ENCODE results near the gene WSB1. TPM values are rescaled to one million over a fixed set of nuclear protein-coding genes. Genes with fewer than 3 reads are reported as not detected.
A peak's percentile ranks its signal among the peaks of the same experiment; 100 is the strongest.

The WSB1 gene
- total and polyA plus RNA-seq, 2 experiments from 2014 or later, result 101 to 108 TPM

GRCh38 chr17:27353461-27354050 lies 59.6 kb downstream of the WSB1 start:
- no peaks in the 10 kb centered on the region for H3K9me3 Mint-ChIP-seq
- no peaks in the 10 kb centered on the region for H3K36me3 ChIP-seq (ENCODE audit: insufficient read depth)
- TF ChIP-seq POLR2AphosphoS5 (IDR thresholded peaks at IDR 0.05; ENCODE audit: low read depth) (peak; percentile 60; the same call in 1 of the 2 replicates), CREB1 (CRISPR knock-in tag; IDR thresholded peaks at IDR 0.05; ENCODE audit: low read depth) (peak; percentile 83), CTCF (conservative IDR thresholded peaks at IDR 0.05; ENCODE audit: low read depth in 2 of 2) (peak; percentile 70), ETS1 (IDR thresholded peaks at IDR 0.05) (no peak), STAT1 (IDR thresholded peaks at IDR 0.05; ENCODE audit: unreplicated experiment) (no peak)
- ATAC-seq (peak; percentile 76), DNase-seq (ENCODE audit: low spot score) (peak; percentile 92)
- no peaks in the 10 kb centered on the region for H4K20me1 ChIP-seq (replicated peaks; ENCODE audit: insufficient read depth)
- peaks cover 9% of the 10 kb centered on the region for H3K4me1 Mint-ChIP-seq
- peaks cover 2% of the 10 kb centered on the region for H3K27me3 Mint-ChIP-seq (ENCODE audit: insufficient read depth, low read depth, poor library complexity)
- peaks cover 9% of the 10 kb centered on the region for H3F3A ChIP-seq (replicated peaks; ENCODE audit: low read depth)
- no peaks in the 10 kb centered on the region for H3K27me3 ChIP-seq (ENCODE audit: insufficient read depth)
- H3K4me3 ChIP-seq, result peak overlapping the region; percentile 66
- H3K4me2 ChIP-seq, result peak overlapping the region; percentile 93
- peaks cover 5% of the 10 kb centered on the region; the same call in 1 of the 2 replicates for H3K4me1 ChIP-seq (ENCODE audit: insufficient read depth)
- peaks cover 14% of the 10 kb centered on the region for H3K36me3 Mint-ChIP-seq (ENCODE audit: low read depth)
- 0 out of 2 replicates have a peak overlapping the region, but pooled peaks have one; percentile 53 for H3K27ac ChIP-seq (ENCODE audit: low read depth)
- H3K9me2 ChIP-seq (ENCODE audit: insufficient read depth), result no peaks in the 10 kb centered on the region
- peak overlapping the region; percentile 100 for H2AFZ ChIP-seq
- H3K4me3 Mint-ChIP-seq, result peak overlapping the region; percentile 69
- peaks cover 8% of the 10 kb centered on the region for H3K79me2 ChIP-seq (replicated peaks; ENCODE audit: insufficient read depth)
- H3K27ac Mint-ChIP-seq, result peak overlapping the region; percentile 91

GRCh38 chr17:27354051-27354490 lies 60.2 kb downstream of the WSB1 start:
- Mint-ChIP-seq H3K9me3 (no peaks in the 10 kb centered on the region), H3K36me3 (ENCODE audit: low read depth) (peaks cover 14% of the 10 kb centered on the region), H3K27ac (no peak overlapping the region), H3K4me3 (peak overlapping the region; percentile 69), H3K27me3 (ENCODE audit: insufficient read depth, low read depth, poor library complexity) (peaks cover 2% of the 10 kb centered on the region), H3K4me1 (peaks cover 9% of the 10 kb centered on the region)
- peaks cover 8% of the 10 kb centered on the region for H3K79me2 ChIP-seq (replicated peaks; ENCODE audit: insufficient read depth)
- no peaks in the 10 kb centered on the region for H3K36me3 ChIP-seq (ENCODE audit: insufficient read depth)
- TF ChIP-seq ZNF462 (CRISPR knock-in tag; IDR thresholded peaks at IDR 0.05) (no peak), NANOG (IDR thresholded peaks at IDR 0.05; ENCODE audit: borderline replicate concordance) (no peak), CTCF (conservative IDR thresholded peaks at IDR 0.05; ENCODE audit: low read depth in 2 of 2) (0 out of 4 replicates have a peak, but pooled peaks of 1 of the 2 experiments have one; percentile 8)
- ATAC-seq (no peak), DNase-seq (ENCODE audit: low spot score) (peak; percentile 32)
- no peaks in the 10 kb centered on the region for H3K9me2 ChIP-seq (ENCODE audit: insufficient read depth)
- H3K4me2 ChIP-seq, result peak overlapping the region; percentile 93
- peaks cover 3% of the 10 kb centered on the region; the same call in 1 of the 2 replicates for H3K4me1 ChIP-seq (ENCODE audit: insufficient read depth)
- no peaks in the 10 kb centered on the region for H4K20me1 ChIP-seq (replicated peaks; ENCODE audit: insufficient read depth)
- no peak overlapping the region for H3K27ac ChIP-seq (ENCODE audit: low read depth)
- peaks cover 9% of the 10 kb centered on the region for H3F3A ChIP-seq (replicated peaks; ENCODE audit: low read depth)
- H2AFZ ChIP-seq, result peak overlapping the region; percentile 100
- H3K27me3 ChIP-seq (ENCODE audit: insufficient read depth), result no peaks in the 10 kb centered on the region
- peak overlapping the region; percentile 66 for H3K4me3 ChIP-seq

Measured in GM23338 (cell line).